ENCODE data around the gene UBP1. TPM values are rescaled to one million over a fixed set of nuclear protein-coding genes. Genes with fewer than 3 reads are reported as not detected.
"Not testable (repeated sequence)": the region's sequence is repeated elsewhere in the genome, so short reads cannot be mapped to it uniquely, and the experiment has no call there.

Gene UBP1, protein sequence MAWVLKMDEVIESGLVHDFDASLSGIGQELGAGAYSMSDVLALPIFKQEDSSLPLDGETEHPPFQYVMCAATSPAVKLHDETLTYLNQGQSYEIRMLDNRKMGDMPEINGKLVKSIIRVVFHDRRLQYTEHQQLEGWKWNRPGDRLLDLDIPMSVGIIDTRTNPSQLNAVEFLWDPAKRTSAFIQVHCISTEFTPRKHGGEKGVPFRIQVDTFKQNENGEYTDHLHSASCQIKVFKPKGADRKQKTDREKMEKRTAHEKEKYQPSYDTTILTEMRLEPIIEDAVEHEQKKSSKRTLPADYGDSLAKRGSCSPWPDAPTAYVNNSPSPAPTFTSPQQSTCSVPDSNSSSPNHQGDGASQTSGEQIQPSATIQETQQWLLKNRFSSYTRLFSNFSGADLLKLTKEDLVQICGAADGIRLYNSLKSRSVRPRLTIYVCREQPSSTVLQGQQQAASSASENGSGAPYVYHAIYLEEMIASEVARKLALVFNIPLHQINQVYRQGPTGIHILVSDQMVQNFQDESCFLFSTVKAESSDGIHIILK
- total RNA-seq: 10 to 100 TPM; 59.1 to 71.8 TPM

DNA sequence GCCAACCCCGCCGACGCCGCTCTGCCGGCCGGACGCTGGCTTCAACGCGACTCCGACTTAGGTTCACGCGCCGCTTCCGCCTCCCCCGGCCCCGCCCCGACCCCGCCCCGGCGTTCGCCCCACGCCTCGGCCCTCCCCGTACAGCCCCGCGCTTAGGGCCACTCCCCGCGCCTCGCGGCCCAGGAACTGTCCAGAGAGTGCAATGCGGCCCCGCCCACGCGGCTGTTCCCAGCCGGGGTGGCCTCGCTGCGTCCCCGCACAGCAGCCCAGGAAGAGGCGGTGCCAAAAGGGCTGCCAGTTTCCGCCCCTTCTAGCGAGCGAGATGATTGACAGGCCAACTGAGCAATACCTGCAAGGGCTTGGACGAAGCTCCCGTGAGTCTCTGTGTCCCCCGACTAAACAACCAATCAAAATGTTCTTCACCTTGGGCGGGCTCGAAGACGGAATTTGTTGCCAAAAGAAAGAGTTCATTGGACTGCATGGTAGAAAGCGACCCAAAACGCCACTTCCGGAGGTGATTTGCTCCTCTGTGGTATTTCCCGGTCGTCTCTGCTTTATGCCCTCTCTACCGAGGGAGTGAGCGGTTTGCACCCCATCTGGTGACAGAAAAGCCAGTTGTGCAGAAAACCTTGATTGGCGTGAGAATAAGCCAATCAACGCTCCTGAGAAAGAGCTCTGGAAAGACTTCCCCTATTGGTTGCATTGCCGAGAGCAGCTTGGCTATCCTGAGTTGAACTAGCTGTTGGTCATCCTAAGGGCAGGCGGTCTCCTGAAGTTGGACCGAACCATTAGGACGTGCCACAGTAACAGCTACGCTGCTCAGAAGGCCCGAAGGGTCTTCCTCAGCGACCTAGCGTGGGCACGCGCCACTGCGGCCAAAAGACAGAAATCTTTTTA lies at the start of gene UBP1:
Gene UBP1 (minus strand): TSS at position 78 of the 897 bp plus-strand sequence. CDS start 557 bp downstream, outside the sequence.
- Mint-ChIP-seq H3K27ac (peak within 1 kb of the TSS; percentile 100), H3K27me3 (no peaks in the 10 kb centered on the region), H3K4me1 (peaks cover 32% of the 10 kb centered on the region), H3K9me3 (peaks cover 3% of the 10 kb centered on the region), H3K36me3 (peaks cover 19% of the 10 kb centered on the region), H3K4me3 (peak within 1 kb of the TSS; percentile 100)
- peak; percentile 99 for DNase-seq

DNA sequence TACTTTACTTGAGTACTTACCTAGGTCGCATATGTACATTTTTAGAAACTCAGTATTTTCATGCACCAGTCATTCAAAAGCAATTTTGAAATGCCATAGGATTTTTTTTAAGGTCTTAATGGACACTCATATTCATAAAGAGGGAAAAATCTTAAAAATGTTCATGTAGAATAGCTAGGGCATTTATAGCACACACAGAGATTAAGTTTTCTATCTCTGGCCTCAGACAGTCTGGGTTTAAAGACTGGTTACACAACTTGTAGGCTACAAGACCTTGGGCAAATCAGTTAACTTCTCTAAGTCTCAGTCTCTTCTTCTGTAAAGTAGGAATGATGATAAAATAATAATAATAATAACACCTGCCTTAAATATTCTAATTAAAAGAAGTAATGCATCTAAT lies 48.5 kb upstream of the UBP1 start:
- Mint-ChIP-seq H3K9me3 (no peaks in the 10 kb centered on the region), H3K27ac (no peak overlapping the region), H3K27me3 (no peaks in the 10 kb centered on the region), H3K4me1 (no peaks in the 10 kb centered on the region), H3K4me3 (no peak overlapping the region), H3K36me3 (peaks cover 4% of the 10 kb centered on the region)
- no peak for DNase-seq

DNA sequence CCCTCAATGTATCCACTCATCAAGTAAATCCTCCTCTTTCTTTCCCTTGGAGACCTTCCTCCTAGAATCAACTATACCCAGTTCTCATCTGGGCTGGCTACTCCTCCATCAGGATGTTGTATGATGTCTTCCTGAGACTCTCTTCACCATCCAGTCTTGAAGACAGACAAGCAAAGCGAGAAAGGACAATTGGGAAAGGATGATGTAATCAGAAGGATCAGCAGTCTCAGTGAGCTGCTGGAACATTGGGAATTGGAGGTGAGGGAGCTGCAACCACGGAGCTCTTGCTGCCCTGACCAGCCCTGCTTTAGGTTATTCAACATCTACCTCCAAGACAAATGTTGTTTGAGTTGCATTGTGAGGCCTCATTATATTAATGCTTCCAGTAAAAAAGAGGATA lies 48.0 kb upstream of the UBP1 start:
- Mint-ChIP-seq H3K27me3 (no peaks in the 10 kb centered on the region), H3K4me1 (no peaks in the 10 kb centered on the region), H3K36me3 (peaks cover 4% of the 10 kb centered on the region), H3K9me3 (no peaks in the 10 kb centered on the region), H3K4me3 (no peak overlapping the region), H3K27ac (no peak overlapping the region)
- DNase-seq: no peak

DNA sequence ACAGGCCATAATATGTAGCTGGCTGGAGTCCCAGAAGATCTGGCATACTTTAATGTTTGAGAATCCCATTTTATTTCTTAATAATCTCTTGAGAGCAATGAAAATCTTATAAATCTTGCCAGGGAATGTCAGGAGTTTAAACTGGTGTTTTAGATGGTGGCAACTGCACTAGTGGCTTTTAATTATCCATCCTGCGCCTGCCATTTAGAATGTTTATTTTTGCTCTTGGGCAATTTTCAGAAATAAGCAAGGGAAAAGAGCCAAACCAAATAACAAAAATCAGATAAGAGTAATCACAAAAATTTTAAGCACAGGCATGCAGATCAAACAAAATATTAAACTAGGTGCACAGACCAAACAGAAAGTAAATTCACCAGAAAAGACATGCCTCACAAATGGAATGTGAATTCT lies 41.9 kb upstream of the UBP1 start:
- no peaks in the 10 kb centered on the region for H3K4me1 Mint-ChIP-seq
- no peak overlapping the region for H3K4me3 Mint-ChIP-seq
- no peak overlapping the region for H3K27ac Mint-ChIP-seq
- peaks cover 2% of the 10 kb centered on the region for H3K36me3 Mint-ChIP-seq
- H3K9me3 Mint-ChIP-seq: peaks cover 3% of the 10 kb centered on the region
- no peaks in the 10 kb centered on the region for H3K27me3 Mint-ChIP-seq
- no peak for DNase-seq

DNA sequence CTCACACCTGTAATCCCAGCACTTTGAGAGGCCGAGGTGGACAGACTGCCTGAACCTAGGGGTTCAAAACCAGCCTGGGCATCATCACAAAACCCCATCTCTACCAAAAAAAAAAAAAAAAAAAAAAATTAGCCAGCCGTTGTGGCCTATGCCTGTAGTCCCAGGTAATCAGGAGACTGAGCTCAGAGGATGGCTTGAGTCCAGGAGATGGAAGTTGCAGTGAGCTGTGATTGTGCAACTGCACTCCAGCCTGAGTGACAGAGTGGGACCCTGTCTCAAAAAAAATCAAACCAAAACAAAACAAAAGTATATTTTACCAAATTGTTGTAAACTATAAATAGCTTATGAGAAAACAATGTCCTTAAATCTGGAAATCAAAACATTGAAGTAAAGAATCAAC lies 34.7 kb upstream of the UBP1 start:
- no peak for DNase-seq
- no peak overlapping the region for H3K4me3 Mint-ChIP-seq
- no peak overlapping the region for H3K27ac Mint-ChIP-seq
- H3K4me1 Mint-ChIP-seq: no peaks in the 10 kb centered on the region
- no peaks in the 10 kb centered on the region for H3K36me3 Mint-ChIP-seq
- no peaks in the 10 kb centered on the region for H3K27me3 Mint-ChIP-seq
- no peaks in the 10 kb centered on the region for H3K9me3 Mint-ChIP-seq

DNA sequence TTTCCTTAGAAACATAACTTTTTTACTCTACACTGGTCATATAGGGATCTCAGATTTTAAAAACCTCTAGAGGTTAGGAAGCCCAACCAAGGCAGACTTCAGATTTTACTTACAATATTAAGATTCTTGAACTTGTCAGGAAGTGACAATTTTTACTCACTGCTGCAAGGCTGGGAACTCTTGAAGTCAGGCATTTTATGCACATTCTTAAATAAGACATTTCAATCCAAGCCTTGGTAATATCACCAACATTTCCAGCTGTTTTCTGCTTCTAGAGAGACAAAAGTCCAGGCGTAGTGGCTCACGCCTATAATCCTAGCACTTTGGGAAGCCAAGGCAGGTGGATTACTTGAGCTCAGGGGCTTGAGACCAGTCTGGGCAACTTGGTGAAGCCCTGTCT lies 33.6 kb upstream of the UBP1 start:
- Mint-ChIP-seq H3K4me1 (no peaks in the 10 kb centered on the region), H3K36me3 (no peaks in the 10 kb centered on the region), H3K9me3 (no peaks in the 10 kb centered on the region), H3K27me3 (no peaks in the 10 kb centered on the region), H3K4me3 (no peak overlapping the region), H3K27ac (no peak overlapping the region)
- no peak for DNase-seq

DNA sequence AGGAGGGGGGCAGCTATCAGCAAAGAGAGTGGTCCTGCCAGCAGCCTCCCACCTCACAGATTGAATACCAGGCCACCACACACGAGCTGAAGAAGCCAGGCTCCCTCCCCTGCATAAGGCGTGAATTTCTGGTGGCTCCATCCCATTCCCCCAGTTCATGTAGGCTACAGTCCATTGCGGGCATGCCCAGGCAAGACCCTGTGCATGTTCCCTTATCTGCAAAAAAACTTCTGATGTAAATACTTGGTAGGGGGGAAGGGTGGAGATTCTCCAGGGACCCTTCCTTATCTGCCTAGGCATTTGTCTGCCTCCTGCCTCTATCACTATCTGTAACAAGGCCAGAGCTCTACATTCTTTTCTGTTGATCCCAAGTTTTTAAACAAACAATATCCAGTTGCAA lies 27.6 kb upstream of the UBP1 start:
- H3K27ac Mint-ChIP-seq: no peak overlapping the region

DNA sequence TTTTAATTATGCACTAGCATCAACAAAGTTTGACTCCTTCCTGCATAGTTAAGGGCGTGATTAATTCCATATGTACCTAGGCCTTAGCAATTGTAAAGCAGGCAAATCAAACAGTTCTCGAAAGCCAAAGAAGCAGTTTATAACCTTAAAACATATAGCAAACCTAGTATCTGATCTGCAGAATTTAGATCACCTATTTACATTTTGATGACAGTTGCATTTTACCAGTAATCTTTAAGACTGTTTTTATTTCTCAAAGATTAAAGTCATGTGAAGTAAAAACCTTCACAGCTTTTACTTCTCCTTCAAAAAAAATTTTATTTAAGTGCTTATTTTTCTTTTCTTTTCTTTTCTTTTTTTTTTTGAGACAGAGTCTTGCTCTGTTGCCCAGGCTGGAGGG lies 20.9 kb upstream of the UBP1 start:
- no peaks in the 10 kb centered on the region for H3K27me3 Mint-ChIP-seq
- H3K9me3 Mint-ChIP-seq: peaks cover 10% of the 10 kb centered on the region
- H3K36me3 Mint-ChIP-seq: peaks cover 24% of the 10 kb centered on the region
- DNase-seq: no peak
- no peak overlapping the region for H3K27ac Mint-ChIP-seq
- no peaks in the 10 kb centered on the region for H3K4me1 Mint-ChIP-seq
- H3K4me3 Mint-ChIP-seq: no peak overlapping the region

More for the DNA sequence above, 27.6 kb upstream of the UBP1 start:
- Mint-ChIP-seq H3K4me3 (no peak overlapping the region), H3K4me1 (no peaks in the 10 kb centered on the region), H3K36me3 (peaks cover 21% of the 10 kb centered on the region), H3K9me3 (no peaks in the 10 kb centered on the region), H3K27me3 (no peaks in the 10 kb centered on the region)
- no peak for DNase-seq

DNA sequence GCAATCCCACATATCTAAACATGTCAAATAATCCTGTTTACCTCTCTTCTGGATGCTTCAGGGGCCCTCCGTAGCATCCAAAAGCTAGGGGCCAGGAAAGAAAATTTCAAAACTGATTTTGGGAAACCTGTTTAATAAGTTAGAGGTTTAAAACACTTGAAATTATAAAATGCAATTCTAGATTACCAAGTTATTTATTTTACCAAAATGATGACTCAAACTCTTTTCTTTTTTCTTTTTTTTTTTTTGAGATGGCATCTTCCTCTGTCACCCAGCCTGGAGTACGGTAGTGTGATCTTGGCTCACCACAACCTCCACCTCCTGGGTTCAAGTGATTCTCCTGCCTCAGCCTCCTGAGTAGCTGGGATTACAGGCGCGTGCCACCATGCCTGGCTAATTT lies 19.4 kb upstream of the UBP1 start:
- Mint-ChIP-seq H3K36me3 (peaks cover 28% of the 10 kb centered on the region), H3K9me3 (peaks cover 13% of the 10 kb centered on the region)
- DNase-seq, H3K27me3 Mint-ChIP-seq, H3K4me1 Mint-ChIP-seq, H3K4me3 Mint-ChIP-seq, H3K27ac Mint-ChIP-seq: not testable (repeated sequence)

DNA sequence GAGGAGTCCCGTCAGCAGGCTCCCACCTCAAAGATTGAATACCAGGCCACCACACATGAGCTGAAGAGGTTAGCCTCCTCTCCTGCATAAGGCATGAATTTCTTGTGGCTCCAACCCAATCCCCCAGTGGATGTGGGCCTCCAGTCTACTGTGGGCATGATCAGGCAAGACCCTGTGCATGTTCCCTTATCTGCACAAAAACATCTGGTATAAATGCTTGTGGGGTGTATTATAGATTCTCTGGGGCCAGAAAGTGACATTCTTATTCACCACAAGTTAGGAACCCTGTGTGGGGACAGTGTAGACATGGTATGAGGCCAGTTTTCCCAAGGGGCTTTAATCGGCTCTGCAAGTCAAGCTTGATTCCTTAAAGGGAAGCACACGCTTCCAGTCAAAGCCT lies 18.2 kb upstream of the UBP1 start:
- no peak overlapping the region for H3K4me3 Mint-ChIP-seq
- H3K27ac Mint-ChIP-seq: no peak overlapping the region
- H3K9me3 Mint-ChIP-seq: peaks cover 21% of the 10 kb centered on the region
- H3K27me3 Mint-ChIP-seq: no peaks in the 10 kb centered on the region
- H3K36me3 Mint-ChIP-seq: peaks cover 35% of the 10 kb centered on the region
- no peaks in the 10 kb centered on the region for H3K4me1 Mint-ChIP-seq
- no peak for DNase-seq

DNA sequence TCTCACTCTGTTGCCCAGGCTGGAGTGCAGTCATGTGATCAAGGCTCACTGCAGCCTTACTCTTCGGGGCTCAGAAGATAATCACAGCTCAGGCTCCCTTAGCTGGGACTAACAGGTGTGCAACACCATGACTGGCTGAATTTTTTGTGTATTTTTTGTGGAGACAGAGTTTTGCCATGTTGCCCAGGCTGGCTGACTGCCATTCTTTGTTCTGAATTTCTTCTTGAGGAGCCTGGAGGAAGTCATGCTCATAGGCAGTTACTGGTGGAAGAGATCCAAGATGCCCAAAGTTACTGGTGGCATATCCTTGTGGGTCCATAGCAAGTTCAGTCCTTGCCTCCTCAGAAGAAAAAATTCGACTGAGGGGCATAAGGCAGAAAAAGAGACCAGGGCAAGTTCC lies 16.6 kb upstream of the UBP1 start:
- Mint-ChIP-seq H3K27ac (no peak overlapping the region), H3K9me3 (peaks cover 20% of the 10 kb centered on the region), H3K4me1 (no peaks in the 10 kb centered on the region), H3K4me3 (no peak overlapping the region), H3K27me3 (no peaks in the 10 kb centered on the region), H3K36me3 (peaks cover 25% of the 10 kb centered on the region)
- no peak for DNase-seq

DNA sequence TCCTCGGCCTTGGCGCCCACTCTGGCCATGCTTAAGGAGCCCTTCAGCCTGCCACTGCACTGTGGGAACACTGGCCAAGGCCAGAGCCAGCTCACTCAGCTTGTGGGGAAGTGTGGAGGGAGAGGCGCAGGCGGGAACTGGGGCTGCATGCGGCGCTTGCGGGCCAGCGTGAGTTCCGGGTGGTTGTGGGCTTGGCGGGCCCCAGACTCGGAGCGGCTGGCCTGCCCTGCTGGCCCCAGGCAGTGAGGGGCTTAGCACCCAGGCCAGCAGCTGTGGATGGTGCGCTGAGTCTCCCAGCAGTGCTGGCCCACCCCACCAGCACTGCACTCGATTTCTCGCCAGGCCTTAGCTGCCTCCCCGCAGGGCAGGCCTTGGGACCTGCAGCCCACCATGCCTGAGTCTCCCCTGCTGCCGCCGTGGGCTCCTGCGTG lies 13.1 kb upstream of the UBP1 start:
- no peak overlapping the region for H3K27ac Mint-ChIP-seq
- DNase-seq: no peak
- no peaks in the 10 kb centered on the region for H3K27me3 Mint-ChIP-seq
- no peaks in the 10 kb centered on the region for H3K4me1 Mint-ChIP-seq
- no peak overlapping the region for H3K4me3 Mint-ChIP-seq
- peaks cover 18% of the 10 kb centered on the region for H3K36me3 Mint-ChIP-seq
- peaks cover 11% of the 10 kb centered on the region for H3K9me3 Mint-ChIP-seq

DNA sequence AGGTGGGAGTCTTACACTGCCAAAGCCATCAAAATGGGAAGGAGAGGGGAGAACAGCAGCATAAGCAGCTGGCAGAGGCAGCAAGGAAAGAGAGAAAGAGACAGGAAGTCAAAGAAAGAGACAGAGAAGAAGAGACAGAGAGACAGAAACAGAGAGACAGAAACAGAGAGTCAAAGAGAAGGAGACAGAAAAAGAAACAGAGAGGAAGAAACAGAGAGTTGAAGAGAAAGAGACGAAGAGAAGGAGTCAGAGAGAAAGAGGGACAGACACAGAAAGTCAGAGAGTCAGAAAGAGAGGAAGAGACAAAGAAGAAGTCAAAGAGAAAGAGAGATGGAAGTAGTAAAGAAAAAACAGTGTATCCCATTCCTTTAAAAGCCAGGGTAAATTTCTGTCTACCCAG lies 11.8 kb upstream of the UBP1 start:
- H3K27me3 Mint-ChIP-seq, DNase-seq, H3K27ac Mint-ChIP-seq, H3K4me3 Mint-ChIP-seq, H3K4me1 Mint-ChIP-seq: not testable (repeated sequence)
- Mint-ChIP-seq H3K36me3 (peaks cover 12% of the 10 kb centered on the region), H3K9me3 (peaks cover 11% of the 10 kb centered on the region)

DNA sequence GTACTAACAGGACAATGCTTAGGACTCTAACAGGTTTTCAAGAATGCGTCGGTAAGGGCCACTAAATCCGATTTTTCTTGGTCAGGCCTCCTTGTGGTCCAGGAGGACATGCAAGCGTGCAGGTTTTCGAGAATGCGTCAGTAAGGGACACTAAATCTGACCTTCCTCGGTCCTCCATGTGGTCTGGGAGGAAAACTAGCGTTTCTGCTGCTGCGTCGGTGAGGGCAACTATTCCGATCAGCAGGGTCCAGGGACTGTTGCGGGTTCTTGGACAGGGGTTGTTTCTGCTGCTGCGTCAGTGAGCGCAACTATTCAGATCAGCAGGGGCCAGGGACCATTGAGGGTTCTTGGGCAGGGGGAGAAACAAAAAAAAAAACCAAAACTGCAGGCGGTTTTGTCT lies 7.8 kb upstream of the UBP1 start:
- Mint-ChIP-seq H3K27me3 (no peaks in the 10 kb centered on the region), H3K4me1 (peaks cover 13% of the 10 kb centered on the region), H3K36me3 (no peaks in the 10 kb centered on the region), H3K27ac (no peak overlapping the region), H3K9me3 (no peaks in the 10 kb centered on the region), H3K4me3 (no peak overlapping the region)
- no peak for DNase-seq

DNA sequence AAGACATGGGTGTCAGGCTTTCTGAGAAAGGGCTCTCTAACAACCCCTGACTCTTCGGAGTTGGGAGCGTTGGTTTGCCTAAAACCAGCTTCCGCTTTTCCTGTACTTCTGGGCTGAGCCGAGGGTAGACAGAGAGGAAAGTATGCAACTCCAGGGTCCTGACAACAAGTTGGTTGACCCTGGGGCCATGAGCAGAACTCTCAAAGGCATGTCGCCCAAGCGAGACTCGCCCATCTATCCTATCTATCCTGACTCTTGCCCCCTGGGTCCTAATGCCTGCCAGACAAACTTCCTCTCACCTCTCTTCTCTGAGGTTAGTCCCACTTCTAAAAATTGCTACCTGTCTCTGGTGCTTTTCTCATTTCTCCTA lies 7.0 kb upstream of the UBP1 start:
- H3K9me3 Mint-ChIP-seq, H3K27me3 Mint-ChIP-seq, H3K36me3 Mint-ChIP-seq, H3K27ac Mint-ChIP-seq, DNase-seq: not testable (repeated sequence)
- Mint-ChIP-seq H3K4me3 (peak overlapping the region; percentile 82), H3K4me1 (peaks cover 13% of the 10 kb centered on the region)

All from activated naive CD8-positive, alpha-beta T cell treated with anti-CD3 and anti-CD28 coated beads for 36 hours (primary cell).